NCI-H2029 (cell line): ENCODE measurements around the gene CARD11.

ENCODE experiments used
- DNase-seq: peaks from one replicate; lab custom pipeline; 2025; lab: John Stamatoyannopoulos, UW

The CARD11 gene

GRCh38 chr7:3020416-3020815 lies 23.3 kb downstream of the CARD11 start:
- no peak for DNase-seq

- DNase-seq: no peak
These were observed 23.9 kb downstream of the CARD11 start for GRCh38 chr7:3019801-3020200.

GRCh38 chr7:3013975-3014792 lies 29.5 kb downstream of the CARD11 start:
- DNase-seq: no peak

DNA sequence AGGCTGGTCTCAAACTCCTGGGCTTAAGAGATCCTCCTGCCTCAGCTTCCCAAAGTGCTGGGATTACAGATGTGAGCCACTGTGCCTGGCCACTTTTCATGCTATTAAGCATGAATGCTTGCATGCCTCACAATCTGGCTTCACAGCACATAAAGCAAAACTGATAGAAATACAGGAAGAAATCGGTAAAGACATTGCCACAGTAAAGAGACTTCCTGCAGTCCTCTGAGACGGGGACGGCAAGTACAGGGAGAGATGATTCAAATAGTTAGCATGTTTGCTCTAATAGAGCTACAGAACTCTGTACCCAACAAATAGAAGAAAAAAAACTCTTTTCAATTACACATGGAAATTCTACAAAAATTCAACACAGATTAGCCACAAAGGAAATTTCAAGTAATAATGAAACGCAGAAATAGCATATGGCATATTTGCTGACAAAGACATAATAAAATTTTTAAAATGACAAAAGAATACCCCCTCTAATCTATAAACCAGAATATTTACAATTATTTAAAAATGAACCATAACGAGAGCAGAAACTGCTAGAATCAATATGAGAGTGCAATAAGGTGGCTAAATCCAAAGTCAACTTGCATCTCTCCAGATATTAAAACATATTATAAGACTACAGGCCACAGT lies 32.3 kb downstream of the CARD11 start:
- no peak for DNase-seq

- DNase-seq: no peak
These were observed 33.5 kb downstream of the CARD11 start for GRCh38 chr7:3010161-3010560.

DNA sequence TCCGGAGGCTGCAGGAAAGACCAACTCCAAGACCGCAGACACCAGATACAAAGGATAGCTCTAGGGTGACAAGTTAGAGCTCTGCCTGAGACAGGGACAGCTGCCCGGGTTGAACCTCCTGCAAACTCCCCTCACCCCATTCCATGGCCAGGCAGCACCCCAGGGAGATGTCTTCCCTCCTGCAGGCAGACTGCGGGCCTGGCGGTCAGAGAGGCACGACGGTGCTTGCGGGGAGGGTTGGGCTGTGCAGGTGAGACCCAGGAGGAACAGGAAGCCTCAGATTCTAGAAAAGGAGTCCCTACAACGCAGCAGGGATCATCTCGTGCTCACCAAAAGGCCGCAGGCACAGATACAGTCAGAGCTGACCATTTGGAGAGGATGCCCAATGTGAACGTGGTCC lies 34.6 kb downstream of the CARD11 start:
- no peak for DNase-seq

DNA sequence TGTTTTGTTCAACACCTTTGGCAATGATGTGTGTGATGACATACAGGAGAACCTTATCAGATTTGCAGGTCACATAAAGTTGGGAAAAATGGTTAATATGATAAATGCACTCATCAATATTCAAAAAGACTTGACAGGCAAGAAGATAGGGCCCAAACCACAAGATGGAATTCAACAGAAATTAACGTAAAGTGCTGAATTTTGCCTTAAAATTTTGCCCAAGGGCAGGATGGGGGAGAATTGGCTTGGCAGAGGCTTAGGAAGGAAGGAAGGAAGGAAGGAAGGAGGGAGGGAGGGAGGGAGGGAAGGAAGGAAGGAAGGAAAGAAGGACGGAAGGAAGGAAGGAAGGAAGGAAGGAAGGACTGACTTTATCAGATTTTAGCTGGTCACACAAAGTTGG lies 35.3 kb downstream of the CARD11 start:
- no peak for DNase-seq

GRCh38 chr7:3007696-3008095 lies 36.0 kb downstream of the CARD11 start:
- DNase-seq: no peak

- no peak for DNase-seq
These were observed 38.4 kb downstream of the CARD11 start for GRCh38 chr7:3005257-3005656.

GRCh38 chr7:3003936-3004335 lies 39.7 kb downstream of the CARD11 start:
- no peak for DNase-seq

DNA sequence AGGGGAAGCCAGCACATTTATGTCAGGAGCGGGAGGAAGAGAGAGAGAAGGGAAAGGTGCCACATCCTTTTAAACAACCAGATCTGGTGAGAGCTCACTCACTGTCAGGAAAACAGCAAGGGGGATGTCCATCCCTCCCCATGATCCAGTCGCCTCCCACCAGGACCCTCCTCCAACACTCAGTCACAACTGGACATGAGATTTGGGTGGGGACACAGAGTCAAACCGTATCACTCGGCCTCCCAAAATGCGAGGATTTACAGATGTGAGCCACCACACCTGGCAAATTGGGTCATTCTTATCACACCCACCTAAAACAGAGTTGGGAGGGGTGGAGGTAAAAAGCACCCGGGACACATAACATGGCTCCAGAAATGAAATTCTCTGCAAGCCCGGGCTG lies 41.0 kb downstream of the CARD11 start:
- DNase-seq: no peak

DNA sequence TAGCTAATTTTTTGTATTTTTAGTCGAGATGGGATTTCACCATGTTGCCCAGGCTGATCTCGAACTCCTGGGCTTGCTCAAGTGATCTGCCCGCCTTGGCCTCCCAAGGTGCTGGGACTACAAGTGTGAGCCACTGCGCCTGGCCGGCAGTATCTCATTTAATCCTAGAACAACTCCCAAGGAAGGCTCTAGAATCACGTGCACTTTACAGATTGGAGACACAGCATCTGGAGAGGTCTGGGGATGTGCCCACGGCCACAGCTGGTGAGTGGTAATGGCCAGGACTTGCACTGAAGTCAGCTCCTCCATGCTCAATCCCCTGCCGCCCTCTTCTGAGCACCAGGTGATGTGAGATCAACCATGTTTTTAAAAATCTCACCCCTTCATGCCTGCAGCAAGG lies 43.1 kb downstream of the CARD11 start:
- no peak for DNase-seq

GRCh38 chr7:2999078-2999500 lies 44.6 kb downstream of the CARD11 start:
- DNase-seq: no peak

DNA sequence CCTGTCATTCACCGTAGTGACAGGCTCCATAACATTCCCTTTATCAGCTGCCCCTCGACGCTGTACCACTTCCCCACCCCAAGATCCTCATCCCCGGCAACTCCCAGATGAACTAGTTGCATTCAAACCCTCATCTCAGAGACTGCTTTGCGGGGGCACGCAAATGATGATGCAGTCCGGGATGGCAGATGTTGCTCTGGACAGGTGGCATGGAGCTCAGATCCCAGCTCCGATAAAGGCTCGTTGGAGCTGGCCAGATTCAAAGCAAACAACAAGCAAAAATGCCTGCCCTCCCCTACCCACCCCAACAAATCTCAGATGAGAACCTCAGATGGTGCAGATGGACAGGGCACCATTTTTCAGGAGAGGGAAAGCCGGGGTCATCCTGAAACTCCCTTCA lies 46.7 kb downstream of the CARD11 start:
- no peak for DNase-seq

DNA sequence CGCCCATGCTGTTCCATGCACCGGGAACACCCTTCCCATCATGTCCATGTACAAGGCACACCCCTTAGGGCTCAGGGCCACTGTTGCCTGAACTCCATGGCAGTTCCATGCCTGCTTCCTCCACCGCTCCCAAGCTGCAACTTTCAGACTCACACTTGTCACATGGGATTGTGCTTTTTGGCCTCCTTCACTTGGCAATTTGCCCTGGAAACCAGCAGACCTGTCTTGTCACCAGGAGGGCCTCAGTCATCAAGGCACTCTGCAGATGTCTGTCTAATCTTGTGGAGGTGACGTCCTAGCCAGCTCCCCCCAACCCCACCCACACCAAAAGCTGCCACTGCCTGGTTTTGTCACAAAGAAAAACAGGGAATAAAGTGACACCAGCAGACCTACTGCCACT lies 47.5 kb downstream of the CARD11 start:
- no peak for DNase-seq

DNA sequence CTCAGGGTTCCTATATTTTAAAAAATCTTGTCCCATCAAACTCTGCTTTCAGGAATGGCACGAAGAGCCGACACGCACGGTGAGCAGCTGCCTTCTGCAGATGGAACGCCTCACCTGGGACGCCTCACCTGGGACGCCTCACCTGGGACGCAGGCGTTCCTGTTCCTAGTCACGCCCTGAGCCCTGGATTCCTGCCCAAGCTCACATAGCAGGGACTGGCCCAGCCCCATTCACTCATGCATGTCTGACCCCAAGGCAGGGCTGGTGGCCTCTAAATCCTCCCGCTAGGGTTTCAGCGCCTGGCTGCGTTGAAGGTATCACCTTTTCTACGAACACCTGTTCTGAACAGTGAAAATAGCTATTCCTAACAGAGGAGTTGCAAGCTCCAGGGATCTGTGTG lies 49.8 kb downstream of the CARD11 start:
- no peak for DNase-seq

DNA sequence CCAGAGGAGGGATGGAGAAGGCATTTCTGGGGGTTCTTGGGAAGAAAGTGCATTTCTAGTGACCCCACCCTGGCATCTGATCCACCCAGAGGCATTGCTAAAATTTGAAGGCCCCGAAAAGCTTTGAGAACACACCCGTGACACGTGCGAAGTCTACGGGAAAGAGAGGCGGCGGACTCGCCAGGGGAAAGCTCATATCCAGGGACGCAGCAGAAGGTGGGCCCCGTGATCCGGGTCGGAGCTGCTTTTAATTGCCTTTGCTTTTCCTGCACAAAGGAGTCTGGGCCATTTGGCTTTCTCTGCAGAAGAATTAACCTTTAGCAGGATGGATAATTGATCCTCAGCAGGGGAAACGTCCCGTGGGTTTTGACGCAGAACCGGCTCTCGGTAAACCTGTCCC lies 50.3 kb downstream of the CARD11 start:
- no peak for DNase-seq

- DNase-seq: no peak
These were observed 52.7 kb downstream of the CARD11 start for GRCh38 chr7:2990949-2991470.

DNA sequence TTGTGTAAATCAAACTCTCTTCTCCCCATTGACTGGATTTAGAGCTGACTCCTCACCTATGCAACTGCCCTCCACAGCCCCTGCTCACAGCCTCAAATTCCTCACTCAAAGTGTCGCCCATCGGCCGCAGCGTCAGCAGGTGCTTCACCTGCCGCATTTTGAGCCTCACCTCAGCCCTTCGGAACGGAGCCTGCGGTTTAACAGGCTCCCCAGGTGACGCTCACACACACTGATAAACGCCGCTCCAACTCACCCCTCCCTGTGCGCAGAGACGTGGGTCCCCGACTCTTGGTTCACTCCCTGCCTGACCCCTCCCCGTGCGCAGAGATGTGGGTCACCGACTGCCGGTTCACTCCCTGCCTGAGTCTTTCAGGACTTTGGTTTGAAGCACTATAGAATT lies 57.1 kb downstream of the CARD11 start:
- DNase-seq: no peak

DNA sequence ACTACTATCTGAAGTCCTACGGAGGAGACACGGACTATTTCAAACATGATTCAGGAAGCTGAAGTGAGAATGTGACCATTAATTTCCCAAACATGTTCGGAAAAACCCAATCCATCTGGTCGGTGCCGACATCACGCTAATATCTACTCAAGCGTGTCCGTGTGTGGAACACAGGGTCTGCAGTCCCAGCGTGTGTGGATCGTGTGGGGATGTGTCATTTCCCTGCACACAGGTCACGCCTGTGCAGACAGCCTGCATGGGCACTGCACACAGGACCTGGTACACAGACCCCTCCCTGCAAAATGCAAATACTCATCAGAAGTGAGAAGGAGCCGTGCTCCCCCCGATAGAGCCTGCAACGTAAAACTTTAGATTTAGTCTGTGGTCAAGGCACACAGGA lies 57.8 kb downstream of the CARD11 start:
- DNase-seq: no peak

DNA sequence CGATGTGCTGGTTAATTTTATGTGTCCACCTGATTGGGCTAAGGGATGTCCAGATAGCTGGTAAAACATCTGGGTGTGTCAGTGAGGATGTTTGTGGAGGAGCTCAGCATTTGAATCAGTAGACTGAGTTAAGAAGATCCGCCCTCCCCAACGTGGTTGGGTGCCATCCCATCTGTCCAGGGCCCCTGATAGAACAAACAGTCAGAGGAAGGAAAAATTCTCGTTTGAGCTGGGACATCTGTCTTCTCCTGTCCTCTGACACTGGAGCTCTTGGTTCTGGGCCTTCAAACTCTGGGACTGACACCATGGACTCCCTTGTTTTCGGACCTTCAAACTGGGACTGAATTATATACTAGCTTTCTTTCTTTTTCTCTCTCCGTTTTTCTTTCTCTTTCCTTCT lies 59.6 kb downstream of the CARD11 start:
- DNase-seq: no peak

GRCh38 chr7:2983586-2983985 lies 60.1 kb downstream of the CARD11 start:
- DNase-seq: no peak

GRCh38 chr7:2982831-2983230 lies 60.8 kb downstream of the CARD11 start:
- DNase-seq: no peak

DNA sequence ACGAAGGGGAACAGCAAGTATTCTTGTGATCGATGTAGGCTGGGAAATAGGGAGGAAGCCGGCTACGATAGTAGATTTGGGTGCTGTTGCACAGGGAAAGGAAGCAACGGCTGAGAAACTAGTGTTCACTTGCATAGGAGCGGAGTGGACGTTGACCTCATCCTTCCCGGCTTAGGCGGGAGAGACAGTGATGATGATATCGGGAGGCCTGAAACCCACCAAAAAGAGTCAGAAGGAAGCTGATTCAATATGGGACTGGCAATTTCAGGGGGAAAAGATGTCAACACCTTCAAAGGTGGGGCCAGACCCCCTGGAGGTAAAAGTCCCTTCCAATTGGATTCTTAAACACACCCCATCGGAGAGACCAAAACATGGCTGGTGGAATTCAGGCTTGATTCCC lies 61.3 kb downstream of the CARD11 start:
- no peak for DNase-seq
